RWPE2 (cell line): Measurements from ENCODE around the gene PXDC1.
A peak's percentile ranks its signal among the peaks of the same experiment; 100 is the strongest.

Source experiments
- ATAC-seq: fragments of 200-7000 bp; cut with Tn5 transposase; 3 replicates; pipeline ENCODE4 v1.9.1; 2021; ENCODE audit warnings: low read depth
- DNase-seq: peaks from one replicate; pipeline ENCODE4 v3.0.0-alpha.2; 2020; ENCODE audit warnings: low spot score
- H3K27ac ChIP-seq: fragments of 450-650 bp; 2 replicates; pipeline ENCODE4 v1.5.1; 2017; ENCODE audit warnings: mild to moderate bottlenecking; ENCODE audit not compliant: poor library complexity, severe bottlenecking
- H3K27me3 ChIP-seq: fragments of 250-450 bp; sonication (Bioruptor Pico); 2 replicates; pipeline ENCODE4 v1.5.1; 2021; ENCODE audit warnings: mild to moderate bottlenecking, moderate library complexity; ENCODE audit not compliant: insufficient read depth, poor library complexity, severe bottlenecking
- H3K36me3 ChIP-seq: fragments of 250-450 bp; sonication (Bioruptor Pico); 2 replicates; pipeline ENCODE4 v1.5.1; 2020; ENCODE audit warnings: low read depth, mild to moderate bottlenecking, moderate library complexity
- H3K4me1 ChIP-seq: fragments of 250-450 bp; sonication (Bioruptor Pico); 2 replicates; pipeline ENCODE4 v1.5.1; 2021; ENCODE audit warnings: mild to moderate bottlenecking, moderate library complexity; ENCODE audit not compliant: insufficient read depth, poor library complexity, severe bottlenecking
- H3K4me3 ChIP-seq: fragments of 250-450 bp; sonication (Bioruptor Pico); 2 replicates; pipeline ENCODE4 v1.5.1; 2021; ENCODE audit warnings: mild to moderate bottlenecking, moderate library complexity; ENCODE audit not compliant: severe bottlenecking
- H3K9me3 ChIP-seq: fragments of 250-450 bp; sonication (Bioruptor Pico); 2 replicates; pipeline ENCODE4 v1.5.1; 2021; ENCODE audit warnings: mild to moderate bottlenecking, moderate library complexity; ENCODE audit not compliant: severe bottlenecking
- TF ChIP-seq, protein P1 (sequence below): fragments of 450-650 bp; IDR thresholded peaks from one replicate; pipeline ENCODE4 v1.5.1; 2017; ENCODE audit warnings: mild to moderate bottlenecking, moderate library complexity; ENCODE audit not compliant: poor library complexity, severe bottlenecking

The PXDC1 gene

GRCh38 chr6:3701631-3702030 is 49.9 kb downstream of the PXDC1 start:
- no peaks in the 10 kb centered on the region for H3K36me3 ChIP-seq
- no peak overlapping the region for H3K27ac ChIP-seq
- H3K4me3 ChIP-seq = no peak overlapping the region
- H3K27me3 ChIP-seq = no peaks in the 10 kb centered on the region
- TF ChIP-seq, protein P1, sequence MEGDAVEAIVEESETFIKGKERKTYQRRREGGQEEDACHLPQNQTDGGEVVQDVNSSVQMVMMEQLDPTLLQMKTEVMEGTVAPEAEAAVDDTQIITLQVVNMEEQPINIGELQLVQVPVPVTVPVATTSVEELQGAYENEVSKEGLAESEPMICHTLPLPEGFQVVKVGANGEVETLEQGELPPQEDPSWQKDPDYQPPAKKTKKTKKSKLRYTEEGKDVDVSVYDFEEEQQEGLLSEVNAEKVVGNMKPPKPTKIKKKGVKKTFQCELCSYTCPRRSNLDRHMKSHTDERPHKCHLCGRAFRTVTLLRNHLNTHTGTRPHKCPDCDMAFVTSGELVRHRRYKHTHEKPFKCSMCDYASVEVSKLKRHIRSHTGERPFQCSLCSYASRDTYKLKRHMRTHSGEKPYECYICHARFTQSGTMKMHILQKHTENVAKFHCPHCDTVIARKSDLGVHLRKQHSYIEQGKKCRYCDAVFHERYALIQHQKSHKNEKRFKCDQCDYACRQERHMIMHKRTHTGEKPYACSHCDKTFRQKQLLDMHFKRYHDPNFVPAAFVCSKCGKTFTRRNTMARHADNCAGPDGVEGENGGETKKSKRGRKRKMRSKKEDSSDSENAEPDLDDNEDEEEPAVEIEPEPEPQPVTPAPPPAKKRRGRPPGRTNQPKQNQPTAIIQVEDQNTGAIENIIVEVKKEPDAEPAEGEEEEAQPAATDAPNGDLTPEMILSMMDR = no peak
- no peaks in the 10 kb centered on the region for H3K9me3 ChIP-seq
- no peaks in the 10 kb centered on the region for H3K4me1 ChIP-seq
- DNase-seq (no peak), ATAC-seq (no peak)

GRCh38 chr6:3699231-3699630 is 52.3 kb downstream of the PXDC1 start:
- no peak for DNase-seq
- TF ChIP-seq, protein P1 = no peak
- Histone ChIP-seq H3K36me3 (no peaks in the 10 kb centered on the region), H3K27ac (no peak overlapping the region), H3K4me3 (no peak overlapping the region), H3K27me3 (no peaks in the 10 kb centered on the region), H3K9me3 (no peaks in the 10 kb centered on the region), H3K4me1 (no peaks in the 10 kb centered on the region)
- ATAC-seq = no peak

GRCh38 chr6:3698021-3698420 is 53.5 kb downstream of the PXDC1 start:
- H3K9me3 ChIP-seq = no peaks in the 10 kb centered on the region
- TF ChIP-seq, protein P1 = no peak
- no peak for ATAC-seq
- H3K27me3 ChIP-seq = no peaks in the 10 kb centered on the region
- no peaks in the 10 kb centered on the region for H3K4me1 ChIP-seq
- no peak overlapping the region for H3K4me3 ChIP-seq
- DNase-seq = no peak
- no peaks in the 10 kb centered on the region for H3K36me3 ChIP-seq
- H3K27ac ChIP-seq = no peak overlapping the region

DNA sequence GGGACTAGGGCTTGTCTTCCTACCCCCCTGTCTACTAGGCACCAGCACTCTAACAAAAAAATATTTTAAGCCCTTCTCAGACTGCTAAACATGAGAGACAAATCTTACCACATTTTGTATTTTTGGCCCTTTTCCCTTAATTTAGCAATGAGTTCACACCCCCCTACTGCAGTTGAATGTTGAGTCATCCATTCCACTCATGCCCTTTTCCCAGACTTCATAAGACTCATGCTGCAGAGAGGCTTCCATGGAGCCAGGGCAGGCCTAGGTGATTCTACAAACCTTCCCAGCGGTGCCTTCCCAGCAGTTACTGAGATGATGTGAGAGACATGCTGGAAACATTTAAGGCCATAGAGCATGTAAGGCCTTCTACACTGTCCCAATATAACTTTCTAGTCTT is 53.9 kb downstream of the PXDC1 start:
- no peaks in the 10 kb centered on the region for H3K4me1 ChIP-seq
- H3K9me3 ChIP-seq = no peaks in the 10 kb centered on the region
- DNase-seq = no peak
- H3K36me3 ChIP-seq = no peaks in the 10 kb centered on the region
- H3K27ac ChIP-seq = no peak overlapping the region
- no peak overlapping the region for H3K4me3 ChIP-seq
- ATAC-seq = peak; percentile 62; the same call in 2 of the 3 replicates
- TF ChIP-seq, protein P1 = no peak
- H3K27me3 ChIP-seq = no peaks in the 10 kb centered on the region

DNA sequence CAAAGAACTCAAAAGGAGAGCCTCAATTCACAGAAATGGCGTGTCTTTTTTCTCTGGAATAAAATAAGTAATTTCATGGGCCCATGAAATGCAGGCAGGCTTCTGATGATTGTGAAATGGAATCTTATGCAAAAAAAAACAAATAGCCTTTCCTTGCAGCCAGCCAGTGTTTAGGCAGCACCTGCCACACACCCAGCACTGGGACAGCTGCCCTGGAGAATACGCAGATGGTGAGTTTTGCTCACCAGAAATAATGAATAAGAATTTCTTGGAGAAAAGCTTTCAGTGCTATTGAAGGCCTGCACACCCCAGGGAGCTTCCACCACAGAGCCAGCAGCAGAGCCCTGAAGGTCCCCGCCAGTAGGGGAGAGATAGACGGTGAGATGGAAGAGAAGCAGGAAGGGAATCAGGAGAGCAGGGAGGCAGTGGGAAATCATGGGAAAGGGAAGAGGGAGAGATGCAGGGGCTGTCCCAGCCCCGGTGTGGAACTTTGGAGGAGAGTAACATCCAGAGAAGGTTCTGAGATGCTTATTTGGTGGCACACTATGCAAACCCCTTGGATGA is 54.9 kb downstream of the PXDC1 start:
- ATAC-seq = no peak

More for the DNA sequence above, 54.9 kb downstream of the PXDC1 start:
- no peaks in the 10 kb centered on the region for H3K4me1 ChIP-seq
- DNase-seq = no peak
- TF ChIP-seq, protein P1 = no peak
- no peaks in the 10 kb centered on the region for H3K27me3 ChIP-seq
- H3K36me3 ChIP-seq = no peaks in the 10 kb centered on the region
- H3K27ac ChIP-seq = no peak overlapping the region
- no peaks in the 10 kb centered on the region for H3K9me3 ChIP-seq
- H3K4me3 ChIP-seq = no peak overlapping the region
